HepG2 (cell line): ENCODE results near the gene POLDIP3. TPM values are rescaled to one million over a fixed set of nuclear protein-coding genes. Genes with fewer than 3 reads are reported as not detected.

Experiments
- BRD4 ChIP-seq: sonication (generic); formaldehyde crosslinking; IDR thresholded peaks from 2 replicates; pipeline ENCODE4 v1.4.0; 2020; ENCODE audit warnings: missing genetic modification reagents
- HNF4A ChIP-seq: sonication (generic); formaldehyde crosslinking; IDR thresholded peaks from 2 replicates; pipeline ENCODE4 v1.4.0; 2020; ENCODE audit warnings: missing genetic modification reagents
- KLF12 ChIP-seq: sonication (generic); formaldehyde crosslinking; IDR thresholded peaks from 2 replicates; pipeline ENCODE4 v1.4.0; 2020; ENCODE audit warnings: missing genetic modification reagents, borderline replicate concordance
- MBNL3 ChIP-seq: fragments of 250-450 bp; sonication (Bioruptor Pico); conservative IDR thresholded peaks from 2 replicates; pipeline ENCODE4 v1.8.0; 2022; ENCODE audit warnings: mild to moderate bottlenecking, inconsistent platforms
- MIXL1 ChIP-seq: IDR thresholded peaks from 2 replicates; pipeline ENCODE4 v1.6.1; 2016
- NR2C2 ChIP-seq: sonication (generic); formaldehyde crosslinking; IDR thresholded peaks from 2 replicates; pipeline ENCODE4 v1.4.0; 2020; ENCODE audit warnings: missing genetic modification reagents, mild to moderate bottlenecking, moderate library complexity, borderline replicate concordance
- PPARG ChIP-seq: conservative IDR thresholded peaks from 2 replicates; pipeline ENCODE4 v1.6.1; 2016; ENCODE audit warnings: missing biosample characterization, missing genetic modification reagents
- ZBTB7B ChIP-seq: sonication (generic); formaldehyde crosslinking; IDR thresholded peaks from 2 replicates; pipeline ENCODE4 v1.4.0; 2020; ENCODE audit warnings: missing genetic modification reagents
- ZNF558 ChIP-seq: sonication (generic); formaldehyde crosslinking; IDR thresholded peaks from 2 replicates; pipeline ENCODE4 v1.9.0; 2022; ENCODE audit warnings: mild to moderate bottlenecking, missing genetic modification reagents, borderline replicate concordance
- ZNF572 ChIP-seq: sonication (generic); formaldehyde crosslinking; IDR thresholded peaks from 2 replicates; pipeline ENCODE4 v1.5.1; 2020; ENCODE audit warnings: mild to moderate bottlenecking, missing genetic modification reagents
- polyA plus RNA-seq, 8 experiments: library from polyadenylated mRNA; depleted of rRNA in 3 of 8; stranded (reverse) in 7 of 8; unstranded in 1 of 8; fragments of >200 nt; fragmentation: Illumina TruSeq in 4 of 8; extraction: Trizol in 4 of 8; gene quantifications; 2 replicates each; pipeline versions ENCODE4 v1.2.1 to v1.2.3, GENCODE V29; 2011 to 2016; ENCODE audit warnings: low read depth in 4 of 8, missing spikeins in 1 of 8, mixed read lengths in 1 of 8; ENCODE audit not compliant: insufficient read depth in 1 of 8
- total RNA-seq, 5 experiments: library from RNA; depleted of rRNA; stranded (reverse); fragments of >200 nt; fragmentation: Illumina TruSeq; extraction: Trizol; gene quantifications; 2 replicates each; pipeline ENCODE4 v1.2.3, GENCODE V29; 2016; ENCODE audit warnings: low read depth in 1 of 5
- TF ChIP-seq, protein P1 (sequence below): sonication (generic); formaldehyde crosslinking; IDR thresholded peaks from 2 replicates; pipeline ENCODE4 v1.4.0; 2020; ENCODE audit warnings: missing genetic modification reagents, borderline replicate concordance
- TF ChIP-seq, protein P2 (sequence below): sonication (generic); formaldehyde crosslinking; IDR thresholded peaks from 2 replicates; pipeline ENCODE4 v1.4.0; 2020; ENCODE audit warnings: mild to moderate bottlenecking, missing genetic modification reagents, borderline replicate concordance
- TF ChIP-seq, protein P3 (sequence below): sonication (generic); formaldehyde crosslinking; IDR thresholded peaks from 2 replicates; pipeline ENCODE4 v1.4.0; 2020; ENCODE audit warnings: mild to moderate bottlenecking, missing genetic modification reagents

POLDIP3 gene
- total and polyA plus RNA-seq, 2 of the 13 experiments (the other 11 are each of a cell fraction or from before 2014, with no cell fraction given): 45.8 to 47.4 TPM

DNA sequence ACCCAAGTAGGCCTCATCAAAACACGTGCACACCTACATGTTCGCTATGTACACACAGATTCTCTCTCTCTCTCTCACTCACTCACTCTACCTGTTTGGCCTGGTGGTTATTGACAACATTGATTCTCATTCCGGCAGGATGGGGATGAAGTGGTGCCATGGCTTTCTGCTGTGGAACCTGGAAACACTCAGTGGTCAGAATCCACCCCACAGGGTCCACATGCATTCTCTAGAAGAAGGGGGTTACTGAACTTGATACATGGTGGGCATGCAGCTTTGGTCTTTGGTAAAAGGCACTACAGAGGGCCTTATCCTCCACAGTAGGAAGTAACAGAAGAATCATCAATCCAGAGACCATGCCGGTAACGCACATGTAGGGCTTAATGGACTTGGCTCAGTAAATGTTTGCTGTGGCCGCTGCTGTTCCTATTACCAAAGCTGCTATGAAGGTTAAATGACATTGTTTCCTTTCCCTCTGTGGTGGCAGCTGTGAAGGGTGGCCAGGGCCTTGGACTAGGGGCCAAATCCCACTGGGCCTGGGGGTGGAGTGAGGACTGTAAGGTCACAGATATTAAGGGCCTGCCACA, 12.7 kb downstream of the POLDIP3 start (continued):
- TF ChIP-seq, protein P1, sequence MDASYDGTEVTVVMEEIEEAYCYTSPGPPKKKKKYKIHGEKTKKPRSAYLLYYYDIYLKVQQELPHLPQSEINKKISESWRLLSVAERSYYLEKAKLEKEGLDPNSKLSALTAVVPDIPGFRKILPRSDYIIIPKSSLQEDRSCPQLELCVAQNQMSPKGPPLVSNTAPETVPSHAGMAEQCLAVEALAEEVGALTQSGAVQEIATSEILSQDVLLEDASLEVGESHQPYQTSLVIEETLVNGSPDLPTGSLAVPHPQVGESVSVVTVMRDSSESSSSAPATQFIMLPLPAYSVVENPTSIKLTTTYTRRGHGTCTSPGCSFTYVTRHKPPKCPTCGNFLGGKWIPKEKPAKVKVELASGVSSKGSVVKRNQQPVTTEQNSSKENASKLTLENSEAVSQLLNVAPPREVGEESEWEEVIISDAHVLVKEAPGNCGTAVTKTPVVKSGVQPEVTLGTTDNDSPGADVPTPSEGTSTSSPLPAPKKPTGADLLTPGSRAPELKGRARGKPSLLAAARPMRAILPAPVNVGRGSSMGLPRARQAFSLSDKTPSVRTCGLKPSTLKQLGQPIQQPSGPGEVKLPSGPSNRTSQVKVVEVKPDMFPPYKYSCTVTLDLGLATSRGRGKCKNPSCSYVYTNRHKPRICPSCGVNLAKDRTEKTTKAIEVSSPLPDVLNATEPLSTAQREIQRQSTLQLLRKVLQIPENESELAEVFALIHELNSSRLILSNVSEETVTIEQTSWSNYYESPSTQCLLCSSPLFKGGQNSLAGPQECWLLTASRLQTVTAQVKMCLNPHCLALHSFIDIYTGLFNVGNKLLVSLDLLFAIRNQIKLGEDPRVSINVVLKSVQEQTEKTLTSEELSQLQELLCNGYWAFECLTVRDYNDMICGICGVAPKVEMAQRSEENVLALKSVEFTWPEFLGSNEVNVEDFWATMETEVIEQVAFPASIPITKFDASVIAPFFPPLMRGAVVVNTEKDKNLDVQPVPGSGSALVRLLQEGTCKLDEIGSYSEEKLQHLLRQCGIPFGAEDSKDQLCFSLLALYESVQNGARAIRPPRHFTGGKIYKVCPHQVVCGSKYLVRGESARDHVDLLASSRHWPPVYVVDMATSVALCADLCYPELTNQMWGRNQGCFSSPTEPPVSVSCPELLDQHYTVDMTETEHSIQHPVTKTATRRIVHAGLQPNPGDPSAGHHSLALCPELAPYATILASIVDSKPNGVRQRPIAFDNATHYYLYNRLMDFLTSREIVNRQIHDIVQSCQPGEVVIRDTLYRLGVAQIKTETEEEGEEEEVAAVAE (CRISPR knock-in tag): peak; percentile 33; the same call in 1 of the 2 replicates
- TF ChIP-seq ZNF558 (CRISPR knock-in tag) (no peak), NR2C2 (CRISPR knock-in tag) (peak; percentile 35; the same call in 1 of the 2 replicates), KLF12 (CRISPR knock-in tag) (no peak), PPARG (CRISPR knock-in tag) (0 out of 2 replicates have a peak, but pooled peaks have one; percentile 11), ZBTB7B (CRISPR knock-in tag) (peak; percentile 52; the same call in 1 of the 2 replicates), MIXL1 (CRISPR knock-in tag) (peak; percentile 77), HNF4A (CRISPR knock-in tag) (peak; percentile 96), BRD4 (CRISPR knock-in tag) (no peak), MBNL3 (CRISPR knock-in tag) (no peak), ZNF572 (CRISPR knock-in tag) (peak; percentile 85; the same call in 1 of the 2 replicates)
- TF ChIP-seq, protein P2, sequence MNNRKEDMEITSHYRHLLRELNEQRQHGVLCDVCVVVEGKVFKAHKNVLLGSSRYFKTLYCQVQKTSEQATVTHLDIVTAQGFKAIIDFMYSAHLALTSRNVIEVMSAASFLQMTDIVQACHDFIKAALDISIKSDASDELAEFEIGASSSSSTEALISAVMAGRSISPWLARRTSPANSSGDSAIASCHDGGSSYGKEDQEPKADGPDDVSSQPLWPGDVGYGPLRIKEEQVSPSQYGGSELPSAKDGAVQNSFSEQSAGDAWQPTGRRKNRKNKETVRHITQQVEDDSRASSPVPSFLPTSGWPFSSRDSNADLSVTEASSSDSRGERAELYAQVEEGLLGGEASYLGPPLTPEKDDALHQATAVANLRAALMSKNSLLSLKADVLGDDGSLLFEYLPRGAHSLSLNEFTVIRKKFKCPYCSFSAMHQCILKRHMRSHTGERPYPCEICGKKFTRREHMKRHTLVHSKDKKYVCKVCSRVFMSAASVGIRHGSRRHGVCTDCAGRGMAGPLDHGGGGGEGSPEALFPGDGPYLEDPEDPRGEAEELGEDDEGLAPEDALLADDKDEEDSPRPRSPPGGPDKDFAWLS: no peak
- TF ChIP-seq, protein P3, sequence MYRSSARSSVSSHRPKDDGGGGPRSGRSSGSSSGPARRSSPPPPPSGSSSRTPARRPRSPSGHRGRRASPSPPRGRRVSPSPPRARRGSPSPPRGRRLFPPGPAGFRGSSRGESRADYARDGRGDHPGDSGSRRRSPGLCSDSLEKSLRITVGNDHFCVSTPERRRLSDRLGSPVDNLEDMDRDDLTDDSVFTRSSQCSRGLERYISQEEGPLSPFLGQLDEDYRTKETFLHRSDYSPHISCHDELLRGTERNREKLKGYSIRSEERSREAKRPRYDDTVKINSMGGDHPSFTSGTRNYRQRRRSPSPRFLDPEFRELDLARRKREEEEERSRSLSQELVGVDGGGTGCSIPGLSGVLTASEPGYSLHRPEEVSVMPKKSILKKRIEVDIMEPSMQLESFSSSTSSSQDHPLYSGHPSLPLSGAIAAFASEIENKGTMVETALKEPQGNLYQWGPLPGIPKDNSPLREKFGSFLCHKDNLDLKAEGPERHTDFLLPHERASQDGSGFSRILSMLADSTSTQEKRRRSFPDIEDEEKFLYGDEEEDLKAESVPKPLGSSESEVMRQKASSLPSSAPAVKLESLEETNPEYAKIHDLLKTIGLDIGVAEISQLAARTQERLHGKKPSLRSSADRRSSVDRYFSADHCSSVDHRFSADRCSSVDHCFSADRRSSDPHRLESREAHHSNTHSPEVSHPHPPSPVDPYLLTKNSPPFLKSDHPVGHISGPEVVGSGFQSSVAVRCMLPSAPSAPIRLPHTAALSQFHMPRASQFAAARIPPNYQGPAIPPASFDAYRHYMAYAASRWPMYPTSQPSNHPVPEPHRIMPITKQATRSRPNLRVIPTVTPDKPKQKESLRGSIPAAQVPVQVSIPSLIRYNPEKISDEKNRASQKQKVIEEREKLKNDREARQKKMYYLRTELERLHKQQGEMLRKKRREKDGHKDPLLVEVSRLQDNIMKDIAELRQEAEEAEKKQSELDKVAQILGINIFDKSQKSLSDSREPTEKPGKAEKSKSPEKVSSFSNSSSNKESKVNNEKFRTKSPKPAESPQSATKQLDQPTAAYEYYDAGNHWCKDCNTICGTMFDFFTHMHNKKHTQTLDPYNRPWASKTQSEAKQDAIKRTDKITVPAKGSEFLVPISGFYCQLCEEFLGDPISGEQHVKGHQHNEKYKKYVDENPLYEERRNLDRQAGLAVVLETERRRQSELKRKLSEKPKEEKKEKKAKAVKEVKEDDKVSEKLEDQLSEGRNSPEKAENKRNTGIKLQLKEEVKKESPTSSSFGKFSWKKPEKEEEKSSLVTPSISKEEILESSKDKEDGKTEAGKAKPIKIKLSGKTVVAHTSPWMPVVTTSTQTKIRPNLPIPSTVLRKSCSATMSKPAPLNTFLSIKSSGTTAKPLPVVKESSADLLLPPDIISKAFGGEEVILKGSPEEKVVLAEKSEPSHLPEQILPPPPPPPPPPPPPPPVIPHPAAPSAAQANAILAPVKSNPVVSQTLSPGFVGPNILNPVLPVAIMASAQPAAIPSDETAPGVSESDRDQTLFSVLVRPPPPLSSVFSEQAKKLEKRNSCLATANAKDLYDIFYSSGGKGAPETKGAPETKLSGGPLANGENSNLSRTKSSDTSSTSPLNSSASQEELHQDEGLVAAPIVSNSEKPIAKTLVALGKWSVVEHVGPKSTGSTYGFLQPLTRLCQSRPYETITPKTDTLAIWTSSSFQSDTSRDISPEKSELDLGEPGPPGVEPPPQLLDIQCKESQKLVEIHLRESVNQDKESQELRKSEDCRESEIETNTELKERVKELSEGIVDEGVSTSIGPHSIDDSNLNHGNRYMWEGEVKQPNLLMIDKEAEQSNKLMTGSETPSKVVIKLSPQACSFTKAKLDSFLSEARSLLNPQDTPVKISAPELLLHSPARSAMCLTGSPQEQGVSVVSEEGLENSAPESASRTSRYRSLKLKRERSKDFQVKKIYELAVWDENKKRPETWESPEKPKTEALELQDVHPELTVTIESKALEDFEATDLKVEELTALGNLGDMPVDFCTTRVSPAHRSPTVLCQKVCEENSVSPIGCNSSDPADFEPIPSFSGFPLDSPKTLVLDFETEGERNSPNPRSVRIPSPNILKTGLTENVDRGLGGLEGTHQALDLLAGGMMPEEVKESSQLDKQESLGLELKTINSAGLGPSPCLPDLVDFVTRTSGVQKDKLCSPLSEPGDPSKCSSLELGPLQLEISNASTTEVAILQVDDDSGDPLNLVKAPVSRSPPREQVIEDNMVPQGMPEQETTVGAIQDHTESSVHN (CRISPR knock-in tag): 0 out of 2 replicates have a peak, but pooled peaks have one; percentile 31
